Cardiac muscle cell (in vitro differentiated cells and primary cell): ENCODE results near the gene STAM. TPM values are rescaled to one million over a fixed set of nuclear protein-coding genes. Genes with fewer than 3 reads are reported as not detected.

ENCODE experiments used
- DNase-seq, 2 donors: peaks; one replicate each; pipeline versions ENCODE4 v3.0.0 to v3.0.0-alpha.2; 2010 to 2017; ENCODE audit warnings: low read depth in 1 of 2, low spot score in 1 of 2
- H3K27ac ChIP-seq: fragments of 200-600 bp; sonication (generic); 2 replicates; pipeline ENCODE4 v1.5.1; 2016
- H3K27me3 ChIP-seq: fragments of 200-600 bp; sonication (generic); 2 replicates; pipeline ENCODE4 v1.6.0; 2016; ENCODE audit warnings: control low read depth
- H3K36me3 ChIP-seq: fragments of 200-600 bp; sonication (generic); 2 replicates; pipeline ENCODE4 v1.5.1; 2016; ENCODE audit warnings: control low read depth
- H3K4me1 ChIP-seq: fragments of 200-600 bp; sonication (generic); 2 replicates; pipeline ENCODE4 v1.8.1; 2017; ENCODE audit warnings: low read depth, mild to moderate bottlenecking, mixed run types
- H3K4me3 ChIP-seq: fragments of 200-600 bp; sonication (generic); 2 replicates; pipeline ENCODE4 v1.5.1; 2016; ENCODE audit warnings: mild to moderate bottlenecking
- H3K9me3 ChIP-seq: fragments of 200-600 bp; sonication (generic); 2 replicates; pipeline ENCODE4 v1.5.1; 2017; ENCODE audit warnings: low read depth, mild to moderate bottlenecking, control low read depth
- polyA plus RNA-seq: library from polyadenylated mRNA; unstranded; fragments of >200 nt; fragmentation: Nextera tagmentation; extraction: Ambion mirVana; gene quantifications from 2 replicates; pipeline ENCODE4 v1.2.1, GENCODE V29; 2016
- total RNA-seq: library from RNA; depleted of rRNA; stranded (reverse); fragments of >200 nt; gene quantifications from 2 replicates; pipeline ENCODE4 v1.2.3, GENCODE V29; 2016
- TF ChIP-seq, protein P1 (sequence below): IDR thresholded peaks from 2 replicates; pipeline ENCODE4 v1.5.1; 2012; ENCODE audit warnings: low read depth, mild to moderate bottlenecking, low read length

Gene STAM
- total and polyA plus RNA-seq, 2 experiments from 2014 or later = 22.7 to 27.6 TPM

DNA sequence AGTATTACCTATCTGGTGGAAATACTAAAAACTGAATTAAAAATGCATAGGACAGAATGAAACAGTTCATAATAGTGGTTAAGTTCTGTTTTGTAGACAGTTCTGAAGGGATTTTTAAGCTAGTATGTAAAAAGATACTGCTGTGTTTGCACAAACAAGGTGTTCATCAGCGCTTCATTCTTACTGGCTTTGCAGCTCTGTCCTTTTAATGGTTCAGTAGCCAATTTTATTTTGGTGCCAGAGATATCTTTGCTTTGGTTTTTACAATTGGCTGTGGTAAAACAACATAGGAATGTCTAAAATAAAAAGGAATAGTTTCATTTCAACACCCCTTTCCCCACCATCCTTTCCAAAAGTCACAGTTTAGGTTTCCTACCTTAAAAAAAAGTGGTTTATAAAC is 33.0 kb downstream of the STAM start:
- Histone ChIP-seq H3K4me1 (peaks cover 18% of the 10 kb centered on the region), H3K4me3 (no peak overlapping the region), H3K27me3 (no peaks in the 10 kb centered on the region), H3K36me3 (no peaks in the 10 kb centered on the region), H3K27ac (no peak overlapping the region), H3K9me3 (no peaks in the 10 kb centered on the region)
- TF ChIP-seq, protein P1, sequence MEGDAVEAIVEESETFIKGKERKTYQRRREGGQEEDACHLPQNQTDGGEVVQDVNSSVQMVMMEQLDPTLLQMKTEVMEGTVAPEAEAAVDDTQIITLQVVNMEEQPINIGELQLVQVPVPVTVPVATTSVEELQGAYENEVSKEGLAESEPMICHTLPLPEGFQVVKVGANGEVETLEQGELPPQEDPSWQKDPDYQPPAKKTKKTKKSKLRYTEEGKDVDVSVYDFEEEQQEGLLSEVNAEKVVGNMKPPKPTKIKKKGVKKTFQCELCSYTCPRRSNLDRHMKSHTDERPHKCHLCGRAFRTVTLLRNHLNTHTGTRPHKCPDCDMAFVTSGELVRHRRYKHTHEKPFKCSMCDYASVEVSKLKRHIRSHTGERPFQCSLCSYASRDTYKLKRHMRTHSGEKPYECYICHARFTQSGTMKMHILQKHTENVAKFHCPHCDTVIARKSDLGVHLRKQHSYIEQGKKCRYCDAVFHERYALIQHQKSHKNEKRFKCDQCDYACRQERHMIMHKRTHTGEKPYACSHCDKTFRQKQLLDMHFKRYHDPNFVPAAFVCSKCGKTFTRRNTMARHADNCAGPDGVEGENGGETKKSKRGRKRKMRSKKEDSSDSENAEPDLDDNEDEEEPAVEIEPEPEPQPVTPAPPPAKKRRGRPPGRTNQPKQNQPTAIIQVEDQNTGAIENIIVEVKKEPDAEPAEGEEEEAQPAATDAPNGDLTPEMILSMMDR = no peak
- DNase-seq = no peak

DNA sequence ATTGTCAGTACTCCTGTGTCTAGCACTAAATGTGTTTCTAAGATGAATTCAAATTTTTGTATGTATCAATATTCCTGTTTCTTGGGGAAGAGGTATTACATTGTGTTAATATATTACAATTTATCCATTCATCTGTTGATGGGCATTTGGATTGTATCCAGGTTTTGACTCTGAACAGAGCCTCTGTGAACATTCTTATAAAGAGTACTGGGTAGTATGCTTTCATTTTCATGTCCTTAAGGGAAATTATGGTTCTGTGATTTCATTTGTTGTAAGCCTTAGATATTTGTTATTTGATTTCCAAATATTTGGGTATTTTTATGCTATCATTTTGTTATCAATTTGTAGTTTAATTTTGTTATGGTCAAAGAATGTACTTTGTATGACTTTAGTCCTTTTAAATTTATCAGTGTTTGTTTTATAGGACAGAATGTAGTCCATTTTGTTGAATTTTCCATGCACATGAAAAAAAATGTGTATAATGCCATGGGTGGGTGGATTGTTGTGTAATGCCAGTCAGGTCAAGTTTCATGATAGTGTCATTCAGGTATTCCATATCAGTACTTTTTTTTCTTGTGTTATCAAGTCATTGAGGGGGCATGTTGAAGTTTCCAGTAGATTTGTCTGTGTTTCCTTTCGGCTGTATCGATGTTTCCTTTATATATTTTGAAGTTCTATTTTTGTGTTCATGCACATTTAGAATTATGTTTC is 38.4 kb downstream of the STAM start:
- no peaks in the 10 kb centered on the region for H3K36me3 ChIP-seq
- H3K27ac ChIP-seq = no peak overlapping the region
- H3K27me3 ChIP-seq = no peaks in the 10 kb centered on the region
- no peak overlapping the region for H3K4me3 ChIP-seq
- DNase-seq = peak in 1 of 2 donors; percentile 46
- TF ChIP-seq, protein P1 = no peak
- H3K9me3 ChIP-seq = no peaks in the 10 kb centered on the region
- peaks cover 14% of the 10 kb centered on the region for H3K4me1 ChIP-seq

DNA sequence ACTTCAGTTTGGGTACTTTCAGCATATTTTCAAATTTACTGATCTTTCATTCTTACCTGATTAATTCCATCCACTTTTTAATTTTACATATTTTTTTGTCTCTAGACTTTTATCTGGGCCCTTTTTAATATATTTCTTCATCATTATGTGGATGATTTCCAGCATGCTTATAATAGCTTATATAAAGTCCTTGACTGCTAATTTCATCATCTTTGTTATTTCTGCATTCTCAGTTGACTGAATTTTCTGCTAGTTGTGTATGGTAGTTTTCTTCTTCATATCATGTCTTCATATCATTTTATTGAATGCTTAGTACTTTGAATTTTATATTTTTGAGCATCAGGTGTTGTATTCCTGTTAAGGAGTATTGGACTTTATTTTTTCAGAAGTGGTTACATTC is 39.6 kb downstream of the STAM start:
- Histone ChIP-seq H3K4me1 (peaks cover 17% of the 10 kb centered on the region), H3K27ac (no peak overlapping the region), H3K27me3 (no peaks in the 10 kb centered on the region), H3K4me3 (no peak overlapping the region), H3K36me3 (no peaks in the 10 kb centered on the region), H3K9me3 (no peaks in the 10 kb centered on the region)
- TF ChIP-seq, protein P1 = no peak
- DNase-seq = no peak

DNA sequence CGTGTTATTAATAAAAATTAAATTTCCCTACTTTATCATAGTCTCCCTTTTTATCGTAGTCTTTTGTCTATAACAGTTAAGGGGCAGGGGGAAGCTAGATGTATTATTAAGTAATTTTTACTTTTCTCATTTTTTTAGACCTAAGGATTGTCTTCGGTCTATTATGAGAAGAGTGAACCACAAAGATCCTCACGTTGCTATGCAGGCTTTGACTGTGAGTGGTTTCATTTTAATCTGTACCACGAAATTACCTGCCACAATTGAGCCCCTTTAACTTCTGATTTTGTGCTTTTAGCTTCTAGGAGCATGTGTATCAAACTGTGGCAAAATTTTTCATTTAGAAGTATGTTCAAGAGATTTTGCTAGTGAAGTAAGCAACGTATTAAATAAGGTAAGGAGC is 40.6 kb downstream of the STAM start:
- no peak for DNase-seq
- Histone ChIP-seq H3K27ac (no peak overlapping the region), H3K9me3 (no peaks in the 10 kb centered on the region), H3K4me1 (peaks cover 27% of the 10 kb centered on the region), H3K4me3 (no peak overlapping the region), H3K36me3 (no peaks in the 10 kb centered on the region), H3K27me3 (no peaks in the 10 kb centered on the region)
- TF ChIP-seq, protein P1 = no peak

DNA sequence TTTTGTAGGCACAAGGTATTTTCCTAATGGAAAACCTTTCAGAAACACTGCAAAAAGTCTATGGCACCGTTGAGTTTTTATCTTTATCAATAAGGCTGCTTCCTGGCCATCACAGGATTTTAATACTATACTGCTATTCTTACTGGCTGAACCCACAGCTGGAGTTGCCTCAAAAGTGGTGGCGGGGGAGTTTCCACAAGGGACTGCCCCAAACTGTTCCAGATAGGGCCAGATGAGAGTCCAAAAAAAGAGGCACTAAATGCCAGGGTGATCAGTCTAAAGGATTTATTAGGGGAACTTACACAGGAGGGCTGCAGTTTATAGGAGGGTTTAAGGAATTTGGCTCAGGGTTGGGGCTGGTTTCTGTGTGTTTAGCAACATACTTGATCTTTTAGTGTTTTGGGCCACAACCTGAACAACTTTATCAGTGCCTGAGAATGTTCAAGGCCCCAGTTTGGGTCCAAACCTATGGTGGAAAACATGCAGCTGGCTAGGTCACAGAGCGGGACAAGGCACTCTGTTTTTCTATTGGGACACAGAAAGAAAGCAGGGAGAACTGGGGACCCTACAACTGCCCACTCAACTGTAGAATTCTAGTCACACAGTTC is 41.4 kb downstream of the STAM start:
- Histone ChIP-seq H3K4me3 (no peak overlapping the region), H3K9me3 (no peaks in the 10 kb centered on the region), H3K27ac (no peak overlapping the region), H3K36me3 (no peaks in the 10 kb centered on the region), H3K4me1 (peaks cover 28% of the 10 kb centered on the region), H3K27me3 (no peaks in the 10 kb centered on the region)
- TF ChIP-seq, protein P1 = no peak
- DNase-seq = no peak
